Measurements from ENCODE around the gene TGFBR2.

GRCh38 chr3:30596152-30596551 lies 10.2 kb upstream of the TGFBR2 start:
- TF ChIP-seq CTCF (IDR thresholded peaks at IDR 0.05) (no peak), POLR2A (IDR thresholded peaks at IDR 0.05) (no peak), POLR2AphosphoS5 (IDR thresholded peaks at IDR 0.05) (no peak), EP300 (IDR thresholded peaks at IDR 0.05) (no peak)
